Left lung (tissue), 10 donors: ENCODE measurements around the gene MAPKAPK3. TPM values are rescaled to one million over a fixed set of nuclear protein-coding genes. Genes with fewer than 3 reads are reported as not detected.

Experiments
- ATAC-seq: fragments of 200-7000 bp; cut with Tn5 transposase; one replicate; pipeline ENCODE4 v1.9.1; 2020; ENCODE audit warnings: moderate library complexity
- DNase-seq, 4 donors: peaks; one replicate each; pipeline ENCODE4 v3.0.0-alpha.2; 2013 to 2020
- H3K27ac ChIP-seq, 2 donors: fragments of 200-600 bp; sonication (generic) in 1 of 2; one replicate each; pipeline versions ENCODE4 v1.5.0 to v1.8.0; 2020 to 2021
- H3K27me3 ChIP-seq, 2 donors: fragments of 200-600 bp; sonication (generic) in 1 of 2; one replicate each; pipeline versions ENCODE4 v1.5.0 to v1.8.0; 2020 to 2021
- H3K36me3 ChIP-seq, 2 donors: fragments of 200-600 bp; sonication (generic) in 1 of 2; one replicate each; pipeline versions ENCODE4 v1.5.0 to v1.8.0; 2020 to 2021
- H3K4me1 ChIP-seq, 2 donors: fragments of 200-600 bp; one replicate each; pipeline ENCODE4 v1.8.0; 2021
- H3K4me3 ChIP-seq, 2 donors: fragments of 200-600 bp; sonication (generic) in 1 of 2; one replicate each; pipeline versions ENCODE4 v1.5.0 to v1.8.0; 2020 to 2021; ENCODE audit warnings: mild to moderate bottlenecking in 1 of 2
- H3K9me3 ChIP-seq, 2 donors: fragments of 200-600 bp; sonication (generic) in 1 of 2; one replicate each; pipeline versions ENCODE4 v1.5.0 to v1.8.0; 2020 to 2021
- intact Hi-C, 2 donors: fragments of 100-400 bp; cut with DNase I; formaldehyde crosslinking; loops; one replicate each; pipeline versions ENCODE4 v1.11.2 to v1.14.2; 2022
- polyA plus RNA-seq, 6 donors: library from polyadenylated mRNA; unstranded; fragments of 120-200 nt; gene quantifications; one replicate each; pipeline ENCODE4 v1.2.1, GENCODE V29; 2013; ENCODE audit not compliant: insufficient read length in 6 of 6
- total RNA-seq, 2 donors: library from RNA; stranded (reverse); fragmentation: NEBNext Ultra II Directional; extraction: Animal tissue kit (Norgen Biotek cat#: 25700); gene quantifications; one replicate each; pipeline ENCODE4 v1.2.1, GENCODE V29; 2021
- TF ChIP-seq, protein P1 (sequence below), 2 donors: fragments of 200-600 bp; sonication (generic) in 1 of 2; IDR thresholded peaks; one replicate each; pipeline versions ENCODE4 v1.5.0 to v1.8.0; 2021; ENCODE audit warnings: antibody characterized with exemption in 2 of 2
- donor health status: DM: no; HTN: yes; CAD: no.
- donor health status: DM: no; HTN: no; CAD: no.

MAPKAPK3 gene
- total and polyA plus RNA-seq, 8 donors, result 34.1 to 118 (median 37.0) TPM

- Histone ChIP-seq H3K4me3 (peak overlapping the region in 1 of 2 donors; percentile 73), H3K9me3 (no peaks in the 10 kb centered on the region), H3K36me3 (peaks cover 0 to 59% of the 10 kb centered on the region in 2 donors), H3K27ac (peak overlapping the region; percentile 94 to 98), H3K4me1 (peaks cover 45 to 100% of the 10 kb centered on the region in 2 donors), H3K27me3 (no peaks in the 10 kb centered on the region)
- intact Hi-C loops, result no loop called here
- TF ChIP-seq, protein P1, sequence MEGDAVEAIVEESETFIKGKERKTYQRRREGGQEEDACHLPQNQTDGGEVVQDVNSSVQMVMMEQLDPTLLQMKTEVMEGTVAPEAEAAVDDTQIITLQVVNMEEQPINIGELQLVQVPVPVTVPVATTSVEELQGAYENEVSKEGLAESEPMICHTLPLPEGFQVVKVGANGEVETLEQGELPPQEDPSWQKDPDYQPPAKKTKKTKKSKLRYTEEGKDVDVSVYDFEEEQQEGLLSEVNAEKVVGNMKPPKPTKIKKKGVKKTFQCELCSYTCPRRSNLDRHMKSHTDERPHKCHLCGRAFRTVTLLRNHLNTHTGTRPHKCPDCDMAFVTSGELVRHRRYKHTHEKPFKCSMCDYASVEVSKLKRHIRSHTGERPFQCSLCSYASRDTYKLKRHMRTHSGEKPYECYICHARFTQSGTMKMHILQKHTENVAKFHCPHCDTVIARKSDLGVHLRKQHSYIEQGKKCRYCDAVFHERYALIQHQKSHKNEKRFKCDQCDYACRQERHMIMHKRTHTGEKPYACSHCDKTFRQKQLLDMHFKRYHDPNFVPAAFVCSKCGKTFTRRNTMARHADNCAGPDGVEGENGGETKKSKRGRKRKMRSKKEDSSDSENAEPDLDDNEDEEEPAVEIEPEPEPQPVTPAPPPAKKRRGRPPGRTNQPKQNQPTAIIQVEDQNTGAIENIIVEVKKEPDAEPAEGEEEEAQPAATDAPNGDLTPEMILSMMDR (IDR thresholded peaks at IDR 0.05), result no peak
- peak in 1 of 4 donors; percentile 88 for DNase-seq
- no peak for ATAC-seq
Measured at GRCh38 chr3:50604628-50605588, 12.0 kb upstream of the MAPKAPK3 start.

GRCh38 chr3:50605901-50606326, 11.0 kb upstream of the MAPKAPK3 start:
- intact Hi-C loops, result no loop called here
- H3K9me3 ChIP-seq, result no peaks in the 10 kb centered on the region
- TF ChIP-seq, protein P1 (IDR thresholded peaks at IDR 0.05), result no peak
- H3K4me3 ChIP-seq, result peak overlapping the region in 1 of 2 donors; percentile 73
- H3K27me3 ChIP-seq, result no peaks in the 10 kb centered on the region
- peak overlapping the region; percentile 94 to 98 for H3K27ac ChIP-seq
- peaks cover 0 to 63% of the 10 kb centered on the region in 2 donors for H3K36me3 ChIP-seq
- ATAC-seq, result peak; percentile 9
- peaks cover 35 to 100% of the 10 kb centered on the region in 2 donors for H3K4me1 ChIP-seq
- DNase-seq, result peak in 1 of 4 donors; percentile 66

DNA sequence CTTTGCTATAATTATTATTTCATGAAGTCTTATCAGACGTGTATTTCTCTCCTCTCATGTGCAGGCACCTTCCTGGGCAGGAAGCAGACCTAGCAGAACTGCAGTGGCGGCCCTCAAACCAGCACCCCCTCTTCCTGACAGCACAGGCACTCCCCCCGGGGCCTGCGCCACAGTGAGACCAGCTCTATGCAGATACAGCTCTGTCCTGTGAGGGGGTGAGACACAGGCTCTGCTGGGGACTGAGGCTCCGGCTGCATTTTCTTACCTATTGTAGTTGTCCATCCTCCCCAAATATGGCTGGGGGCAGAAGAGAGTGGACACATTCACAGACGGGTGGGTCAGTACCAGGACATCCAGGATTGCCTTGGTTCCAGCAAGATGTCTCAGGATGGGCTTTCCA, 10.4 kb upstream of the MAPKAPK3 start:
- TF ChIP-seq, protein P1 (IDR thresholded peaks at IDR 0.05), result no peak
- peaks cover 0 to 63% of the 10 kb centered on the region in 2 donors for H3K36me3 ChIP-seq
- peaks cover 28 to 93% of the 10 kb centered on the region in 2 donors for H3K4me1 ChIP-seq
- ATAC-seq (no peak), DNase-seq (peak in 1 of 4 donors; percentile 46)
- H3K9me3 ChIP-seq, result no peaks in the 10 kb centered on the region
- H3K4me3 ChIP-seq, result peak overlapping the region in 1 of 2 donors; percentile 73
- H3K27me3 ChIP-seq, result no peaks in the 10 kb centered on the region
- intact Hi-C loops, result no loop called here
- H3K27ac ChIP-seq, result peak overlapping the region; percentile 94 to 98

DNA sequence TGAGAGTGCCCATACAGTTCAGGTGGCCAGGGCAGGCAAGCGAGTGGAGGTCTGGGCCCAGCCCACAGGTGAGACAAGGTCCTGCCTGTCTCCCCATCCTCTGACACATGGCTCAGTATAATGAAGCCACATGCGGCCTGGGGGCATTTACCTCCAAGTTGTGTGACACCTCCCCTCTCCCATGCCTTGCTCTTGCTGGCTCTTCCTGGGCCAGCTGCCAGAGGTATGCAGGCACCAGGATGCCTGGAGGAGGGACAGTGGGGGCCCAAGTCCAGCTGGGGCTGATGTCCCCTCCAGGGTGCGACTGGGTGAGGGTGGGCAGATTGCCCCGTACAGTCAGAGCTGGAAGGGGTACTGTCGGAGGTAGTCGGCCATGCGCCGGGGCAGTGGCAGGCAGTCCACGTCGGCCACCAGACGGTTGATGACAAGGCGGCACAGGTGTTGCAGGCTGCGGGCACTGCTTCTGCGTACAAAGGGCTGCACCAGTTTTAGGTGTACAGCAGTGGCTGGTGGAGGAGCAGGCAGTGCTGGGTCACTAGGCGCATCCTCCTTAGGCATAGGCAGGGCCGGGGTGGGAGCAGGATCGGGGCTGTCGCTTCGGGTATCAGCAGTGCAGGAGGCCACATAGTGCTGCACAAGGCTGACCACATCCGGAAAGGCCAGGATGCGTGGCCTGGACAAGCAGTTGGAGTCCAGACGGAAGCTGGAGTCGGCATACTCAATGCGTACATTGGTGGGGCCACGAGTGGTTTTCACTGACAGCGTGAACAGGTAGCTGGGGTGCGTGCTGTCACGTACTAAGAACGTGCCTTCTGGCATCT, 9.5 kb upstream of the MAPKAPK3 start:
- ATAC-seq (no peak), DNase-seq (peak in 1 of 4 donors; percentile 64)
- Histone ChIP-seq H3K27me3 (no peaks in the 10 kb centered on the region), H3K4me3 (peak overlapping the region in 1 of 2 donors; percentile 73), H3K36me3 (peaks cover 0 to 63% of the 10 kb centered on the region in 2 donors), H3K27ac (peak overlapping the region; percentile 94 to 98), H3K9me3 (no peaks in the 10 kb centered on the region), H3K4me1 (peaks cover 22 to 89% of the 10 kb centered on the region in 2 donors)
- intact Hi-C loops, result no loop called here
- TF ChIP-seq, protein P1 (IDR thresholded peaks at IDR 0.05), result no peak
